HUDEP-2 (cell line): ENCODE results near the gene ZFC3H1.
A peak's percentile ranks its signal among the peaks of the same experiment; 100 is the strongest.
"Not testable (repeated sequence)": the region's sequence is repeated elsewhere in the genome, so short reads cannot be mapped to it uniquely, and the experiment has no call there.

Source experiments
- DNase-seq, 76 experiments: peaks; one replicate each; lab custom pipeline; 2025; ENCODE audit not compliant: unreplicated experiment in 76 of 76; lab: John Stamatoyannopoulos, UW

ZFC3H1 gene, protein sequence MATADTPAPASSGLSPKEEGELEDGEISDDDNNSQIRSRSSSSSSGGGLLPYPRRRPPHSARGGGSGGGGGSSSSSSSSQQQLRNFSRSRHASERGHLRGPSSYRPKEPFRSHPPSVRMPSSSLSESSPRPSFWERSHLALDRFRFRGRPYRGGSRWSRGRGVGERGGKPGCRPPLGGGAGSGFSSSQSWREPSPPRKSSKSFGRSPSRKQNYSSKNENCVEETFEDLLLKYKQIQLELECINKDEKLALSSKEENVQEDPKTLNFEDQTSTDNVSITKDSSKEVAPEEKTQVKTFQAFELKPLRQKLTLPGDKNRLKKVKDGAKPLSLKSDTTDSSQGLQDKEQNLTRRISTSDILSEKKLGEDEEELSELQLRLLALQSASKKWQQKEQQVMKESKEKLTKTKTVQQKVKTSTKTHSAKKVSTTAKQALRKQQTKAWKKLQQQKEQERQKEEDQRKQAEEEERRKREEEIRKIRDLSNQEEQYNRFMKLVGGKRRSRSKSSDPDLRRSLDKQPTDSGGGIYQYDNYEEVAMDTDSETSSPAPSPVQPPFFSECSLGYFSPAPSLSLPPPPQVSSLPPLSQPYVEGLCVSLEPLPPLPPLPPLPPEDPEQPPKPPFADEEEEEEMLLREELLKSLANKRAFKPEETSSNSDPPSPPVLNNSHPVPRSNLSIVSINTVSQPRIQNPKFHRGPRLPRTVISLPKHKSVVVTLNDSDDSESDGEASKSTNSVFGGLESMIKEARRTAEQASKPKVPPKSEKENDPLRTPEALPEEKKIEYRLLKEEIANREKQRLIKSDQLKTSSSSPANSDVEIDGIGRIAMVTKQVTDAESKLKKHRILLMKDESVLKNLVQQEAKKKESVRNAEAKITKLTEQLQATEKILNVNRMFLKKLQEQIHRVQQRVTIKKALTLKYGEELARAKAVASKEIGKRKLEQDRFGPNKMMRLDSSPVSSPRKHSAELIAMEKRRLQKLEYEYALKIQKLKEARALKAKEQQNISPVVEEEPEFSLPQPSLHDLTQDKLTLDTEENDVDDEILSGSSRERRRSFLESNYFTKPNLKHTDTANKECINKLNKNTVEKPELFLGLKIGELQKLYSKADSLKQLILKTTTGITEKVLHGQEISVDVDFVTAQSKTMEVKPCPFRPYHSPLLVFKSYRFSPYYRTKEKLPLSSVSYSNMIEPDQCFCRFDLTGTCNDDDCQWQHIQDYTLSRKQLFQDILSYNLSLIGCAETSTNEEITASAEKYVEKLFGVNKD (N-terminal part only)

DNA sequence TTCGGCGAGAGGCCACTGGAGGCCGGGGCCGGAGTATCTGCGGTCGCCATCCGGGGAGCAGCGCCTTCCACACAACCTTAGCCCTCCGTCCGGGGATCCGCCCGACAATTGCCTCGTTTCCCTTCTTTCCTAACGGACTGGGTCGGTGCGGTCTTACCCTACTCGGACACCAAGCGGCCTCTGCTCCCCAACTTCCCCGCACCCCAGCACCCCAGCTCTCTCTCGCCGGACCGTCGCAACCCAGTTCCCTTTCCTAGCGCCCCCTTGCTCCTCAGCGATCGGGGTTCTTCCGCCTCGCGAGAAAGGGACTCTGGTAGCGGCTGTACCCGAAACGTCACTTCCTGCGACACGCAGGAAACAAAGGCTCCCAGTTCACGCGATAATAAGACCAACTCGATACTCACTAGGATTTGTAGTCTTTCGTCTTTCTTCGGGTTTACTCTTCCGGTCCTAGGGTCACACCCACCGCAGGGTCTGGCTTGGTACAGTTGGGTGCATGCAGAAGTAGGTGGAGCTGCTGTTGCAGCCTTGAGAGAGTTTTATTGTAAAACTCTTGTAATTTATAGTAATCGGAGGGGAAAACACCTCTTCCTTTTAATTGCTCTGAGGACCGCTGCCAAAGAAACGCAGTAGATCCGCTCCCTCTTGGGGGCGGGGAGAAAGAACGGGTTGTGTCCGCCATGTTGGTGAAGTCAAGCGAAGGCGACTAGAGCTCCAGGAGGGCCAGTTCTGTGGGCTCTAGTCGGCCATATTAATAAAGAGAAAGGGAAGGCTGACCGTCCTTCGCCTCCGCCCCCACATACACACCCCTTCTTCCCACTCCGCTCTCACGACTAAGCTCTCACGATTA, at the start of gene ZFC3H1, which contains the start of gene THAP2:
Gene ZFC3H1, minus strand, starts transcription at position 288 of the 850 bp plus-strand sequence. Its CDS starts 238 bp downstream, at position 50.
Gene THAP2, plus strand, starts transcription at position 741 of the 850 bp plus-strand sequence. CDS start 209 bp downstream, outside the sequence.
- peak in 75 of 76 experiments; percentile 65 to 97 (median 90) for DNase-seq

DNA sequence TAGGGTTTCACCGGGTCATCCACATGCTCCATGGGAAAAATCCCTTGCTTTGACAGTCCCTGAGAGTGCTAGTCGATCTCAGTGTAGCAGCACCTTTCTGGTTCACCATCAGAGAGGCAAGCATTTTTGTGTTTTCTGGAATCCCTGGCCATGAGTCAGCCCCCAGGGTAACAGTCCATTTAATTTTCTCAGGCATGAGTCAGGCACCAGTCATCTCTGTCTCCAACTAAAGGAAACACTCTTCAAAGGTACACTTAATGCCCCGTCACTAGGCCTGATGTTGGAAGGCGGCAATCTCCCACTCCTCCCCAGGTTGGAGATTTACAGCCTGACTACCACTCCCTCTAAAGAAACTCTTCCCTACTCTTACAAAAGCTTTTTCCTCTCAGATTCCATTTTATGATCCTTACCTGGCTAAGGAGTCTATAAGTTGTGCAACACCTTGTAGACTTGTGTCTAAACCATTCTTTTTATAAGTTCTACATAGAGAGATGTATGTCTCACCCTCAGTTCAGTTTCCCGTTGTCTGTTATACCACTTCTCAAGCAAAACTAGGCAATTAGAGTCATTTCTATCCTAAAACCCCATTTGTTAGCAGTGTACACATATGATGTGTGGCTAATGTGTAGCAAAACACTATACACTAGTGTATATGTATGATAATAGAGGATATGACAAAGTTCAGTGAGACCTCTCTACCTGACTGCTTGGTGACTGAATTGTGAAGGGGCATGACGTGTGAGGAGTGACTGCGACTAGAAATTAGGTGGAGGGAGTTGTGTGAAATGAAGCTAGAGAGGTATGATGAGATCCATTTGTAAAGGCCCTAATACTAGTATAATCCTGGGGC, 46.9 kb upstream of the ZFC3H1 start:
- no peak for DNase-seq

DNA sequence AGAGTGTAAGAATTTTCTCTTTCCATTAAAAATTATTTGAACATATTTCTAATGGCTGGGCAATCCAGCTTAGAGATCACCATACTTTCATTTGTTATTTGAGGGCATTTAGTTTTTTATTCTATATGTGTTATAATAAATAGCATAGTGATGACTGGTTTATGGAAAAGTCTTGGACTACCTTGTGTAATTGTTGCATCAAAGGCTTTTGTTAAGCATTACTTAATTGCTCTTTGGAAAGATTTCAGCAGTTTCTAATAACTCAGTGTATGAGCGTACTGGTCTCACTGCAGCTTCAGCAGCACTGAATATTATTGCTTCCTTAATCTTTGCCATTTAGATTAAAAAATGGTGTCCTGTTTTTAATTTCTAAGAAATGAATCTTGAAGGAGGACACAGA, 45.0 kb upstream of the ZFC3H1 start:
- no peak for DNase-seq

DNA sequence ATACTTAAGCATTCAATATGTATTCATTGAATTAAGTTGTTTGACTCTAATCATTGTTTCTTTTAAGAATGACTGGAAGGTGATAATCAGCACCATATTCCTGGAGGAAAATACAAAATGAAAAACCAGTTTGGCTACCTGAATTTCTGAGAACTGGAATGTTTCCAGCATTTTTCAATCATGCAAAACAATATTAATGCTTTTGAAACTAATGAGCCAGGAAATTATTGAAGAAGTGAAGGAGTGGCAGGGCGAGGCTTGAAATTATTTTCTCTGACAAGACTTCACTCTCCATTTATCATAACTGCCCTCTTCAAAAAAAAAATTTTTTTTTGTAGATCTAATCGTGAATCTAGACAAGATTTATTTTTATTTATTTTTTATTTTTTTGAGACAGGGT, 41.3 kb upstream of the ZFC3H1 start:
- no peak for DNase-seq

DNA sequence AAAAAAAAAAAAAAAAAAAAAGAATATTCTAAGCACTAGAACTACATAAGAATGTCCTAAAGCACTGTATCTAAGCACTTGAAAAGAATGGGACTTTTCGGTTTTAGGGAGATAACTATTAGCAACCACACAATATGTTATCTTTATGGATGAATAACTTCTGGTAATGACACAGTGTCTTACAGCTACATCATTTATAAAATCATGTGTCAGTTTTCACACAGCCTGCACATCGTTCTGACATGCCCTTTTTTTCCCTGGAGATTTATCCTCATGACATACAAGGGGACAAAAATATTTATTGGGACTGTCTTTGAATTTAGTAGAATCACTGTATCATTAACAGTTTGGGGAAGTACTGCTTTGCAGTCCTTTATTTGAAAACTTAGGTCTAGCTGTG, 39.6 kb upstream of the ZFC3H1 start:
- DNase-seq = no peak

DNA sequence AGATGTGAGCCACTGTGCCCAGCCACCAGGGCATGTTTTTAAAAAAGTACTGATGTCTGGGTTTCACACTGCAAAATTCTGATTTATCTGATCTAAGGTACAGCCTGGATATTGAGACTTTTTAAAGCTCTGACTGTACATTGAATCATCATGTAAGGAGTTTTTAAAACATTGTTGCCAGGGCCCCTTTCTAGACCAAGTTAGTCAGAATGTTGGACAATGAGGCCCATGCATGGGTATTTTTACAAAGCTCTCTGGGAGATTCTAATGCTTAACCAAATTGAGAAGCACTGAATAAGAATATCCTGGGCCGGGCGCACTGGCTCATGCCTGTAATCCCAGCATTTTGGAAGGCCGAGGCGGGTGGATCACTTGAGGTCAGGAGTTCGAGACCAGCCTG, 38.9 kb upstream of the ZFC3H1 start:
- DNase-seq = no peak

DNA sequence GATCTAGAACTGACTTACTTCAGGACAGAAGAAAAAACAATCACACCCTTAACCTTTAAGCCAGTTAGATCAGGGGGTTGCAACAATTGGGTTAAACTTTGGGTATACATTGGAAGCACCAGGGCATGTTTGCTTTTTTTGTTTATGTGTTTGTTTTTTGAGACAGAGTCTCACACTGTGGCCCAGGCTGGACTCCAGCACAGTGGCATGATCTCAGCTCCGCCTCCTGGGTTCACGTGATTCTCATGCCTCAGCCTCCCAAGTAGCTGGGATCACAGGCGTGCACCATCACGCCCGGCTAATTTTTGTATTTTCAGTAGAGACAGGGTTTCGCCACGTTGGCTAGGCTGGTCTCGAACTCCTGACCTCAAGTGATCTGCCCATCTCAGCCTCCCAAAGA, 38.5 kb upstream of the ZFC3H1 start:
- not testable (repeated sequence) for DNase-seq

DNA sequence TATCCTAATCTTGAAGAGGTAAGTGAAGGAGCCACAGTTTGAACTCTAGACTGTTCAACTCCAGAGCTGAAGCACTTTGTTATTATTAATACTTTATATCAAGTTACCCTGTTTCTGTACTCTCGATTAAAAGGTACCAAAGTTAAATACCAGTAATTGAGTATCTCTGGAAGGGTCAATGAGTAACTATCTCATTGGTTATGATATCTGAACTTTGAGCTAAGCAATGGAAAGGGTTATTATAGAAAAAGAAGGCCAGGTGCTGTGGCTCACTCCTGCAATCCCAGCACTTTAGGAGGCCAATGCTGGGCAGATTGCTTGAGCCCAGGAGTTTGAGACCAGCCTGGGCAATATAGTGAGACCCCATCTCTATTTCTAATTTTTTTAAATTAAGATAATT, 32.1 kb upstream of the ZFC3H1 start:
- no peak for DNase-seq

DNA sequence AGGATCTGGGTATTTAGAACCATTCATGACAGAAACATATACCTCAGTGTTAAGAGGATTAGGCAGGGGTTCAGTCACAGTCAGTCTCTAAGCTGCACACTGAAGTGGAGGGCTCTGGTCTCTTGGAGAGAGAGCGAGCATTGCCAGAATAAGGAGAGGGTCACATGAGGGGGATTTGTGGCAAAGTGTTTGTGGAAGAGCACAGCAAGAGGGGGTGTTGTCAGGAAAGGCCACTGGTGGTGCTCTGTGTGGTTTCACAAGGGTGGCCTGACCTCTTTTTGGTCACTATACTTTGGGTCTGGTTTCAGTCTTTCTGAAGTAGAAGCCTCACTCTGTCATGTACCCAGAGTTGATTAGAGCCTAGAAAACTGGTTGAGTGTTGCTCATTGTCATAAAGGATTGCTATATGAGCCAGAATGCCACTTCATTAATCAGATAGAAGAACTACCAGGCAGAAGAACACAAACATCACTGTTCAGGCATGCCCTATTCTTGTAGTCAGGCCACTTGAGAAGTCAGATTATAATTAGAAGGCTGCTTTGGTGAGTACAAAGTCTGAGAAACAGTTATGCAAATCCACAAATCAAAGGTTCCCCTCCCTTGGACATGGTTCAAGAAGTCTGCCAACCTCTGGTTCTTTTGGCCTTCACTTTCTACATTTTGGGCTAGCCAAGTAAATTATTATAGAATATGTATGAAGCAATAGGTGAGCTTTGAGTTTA, 30.6 kb upstream of the ZFC3H1 start:
- DNase-seq = no peak

DNA sequence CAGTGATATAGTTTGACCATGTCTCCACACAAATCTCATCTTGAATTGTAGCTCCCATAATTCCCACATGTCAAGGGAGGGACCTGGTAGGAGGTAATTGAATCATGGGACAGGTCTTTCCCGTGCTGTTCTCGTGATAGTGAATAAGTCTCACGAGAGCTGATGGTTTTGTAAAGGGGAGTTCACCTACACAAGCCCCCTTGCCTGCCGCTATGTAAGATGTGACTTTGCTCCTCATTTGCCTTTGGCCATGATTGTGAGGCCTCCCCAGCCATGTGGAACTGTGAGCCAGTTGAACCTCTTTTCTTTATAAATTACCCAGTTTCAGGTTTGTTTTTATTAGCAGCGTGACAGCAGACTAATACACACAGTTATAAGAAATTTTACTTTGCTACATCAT, 30.0 kb upstream of the ZFC3H1 start:
- not testable (repeated sequence) for DNase-seq

DNA sequence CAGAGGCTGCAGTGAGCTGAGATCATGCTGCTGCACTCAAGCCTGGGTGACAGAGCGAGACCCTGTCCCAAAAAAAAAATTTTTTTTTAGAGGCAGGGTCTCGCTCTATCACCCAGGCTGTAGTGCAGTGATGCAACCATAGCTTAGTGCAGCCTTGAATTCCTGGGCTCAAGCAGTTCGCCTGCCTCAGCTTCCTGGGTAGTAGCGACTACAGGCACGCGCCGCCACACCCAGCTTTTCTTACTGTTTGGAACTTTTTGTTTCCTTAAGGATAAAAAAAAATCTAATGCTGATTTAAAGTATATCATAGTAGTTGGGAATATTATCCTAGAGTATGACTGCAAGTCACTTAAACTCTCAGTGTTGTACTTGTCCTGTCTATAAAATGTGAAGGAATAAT, 29.5 kb upstream of the ZFC3H1 start:
- no peak for DNase-seq

DNA sequence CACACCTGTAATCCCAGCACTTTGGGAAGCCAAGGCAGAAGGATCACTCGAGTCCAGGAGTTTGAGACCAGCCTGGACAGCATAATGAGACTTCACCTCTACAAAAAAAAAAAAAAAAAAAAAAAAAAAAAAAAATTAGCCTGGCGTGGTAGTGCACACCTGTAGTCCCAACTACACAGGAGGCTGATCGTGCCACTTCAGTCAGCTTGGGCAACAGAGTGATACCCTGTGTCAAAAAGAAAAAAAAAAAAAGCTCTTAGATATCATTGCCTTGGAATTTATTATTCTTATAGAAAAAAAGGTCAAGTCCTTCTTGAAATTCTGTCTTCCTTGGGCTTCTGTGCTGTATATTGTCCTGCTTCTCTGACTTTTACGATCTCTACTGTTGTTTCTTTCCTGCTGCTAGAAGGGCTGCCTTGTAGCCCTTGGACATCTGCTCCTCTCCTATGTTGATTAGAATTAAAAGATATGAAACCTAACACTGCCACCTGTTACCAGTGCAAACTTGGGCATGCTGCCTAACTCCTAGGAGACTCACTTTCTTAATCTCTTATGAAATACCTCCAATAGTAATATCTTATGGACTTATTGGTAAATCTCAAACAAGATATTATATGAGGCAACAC, 28.0 kb upstream of the ZFC3H1 start:
- peak in 9 of 76 experiments; percentile 2 to 23 (median 14) for DNase-seq

DNA sequence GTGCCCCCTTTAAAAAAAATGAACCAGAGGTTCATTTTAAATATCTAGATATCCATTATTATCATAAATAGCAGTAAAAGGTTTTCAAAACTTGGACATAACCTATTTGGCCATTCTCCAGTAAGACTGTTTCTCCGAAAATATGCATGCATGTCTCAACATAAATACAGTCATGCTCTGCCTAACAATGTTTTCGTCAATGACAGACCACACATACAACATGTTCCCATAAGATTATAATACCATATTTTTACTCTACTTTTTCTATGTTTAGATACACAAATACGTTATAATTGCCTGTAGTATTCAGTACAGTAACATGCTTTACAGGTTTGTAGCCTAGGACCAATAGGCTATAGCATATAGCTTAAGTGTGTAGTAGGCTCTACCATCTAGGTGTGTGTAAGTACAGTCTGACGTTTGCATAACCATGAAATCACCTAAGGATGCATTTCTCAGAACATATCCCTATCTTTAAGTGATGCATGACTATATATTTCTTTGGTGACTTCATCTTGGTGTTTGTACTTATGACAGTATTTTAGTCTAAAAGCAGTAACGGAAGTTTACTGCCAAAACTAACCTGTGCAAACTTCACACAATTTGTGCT, 25.4 kb upstream of the ZFC3H1 start:
- no peak for DNase-seq

DNA sequence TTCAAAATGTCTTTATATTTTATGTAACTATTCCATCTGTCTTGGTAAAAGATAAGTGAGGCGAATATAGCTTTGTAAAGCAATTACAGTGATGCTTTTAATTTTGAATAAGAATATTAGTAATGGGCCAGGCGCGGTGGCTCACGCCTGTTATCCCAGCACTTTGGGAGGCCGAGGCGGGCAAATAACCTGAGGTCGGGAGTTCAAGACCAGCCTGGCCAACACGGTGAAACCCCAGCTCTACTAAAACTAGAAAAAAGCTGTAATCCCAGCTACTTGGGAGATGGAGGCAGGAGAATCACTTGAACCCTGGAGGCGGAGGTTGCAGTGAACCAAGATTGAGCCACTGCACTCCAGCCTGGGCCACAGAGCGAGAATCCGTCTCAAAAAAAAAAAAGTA, 23.5 kb upstream of the ZFC3H1 start:
- DNase-seq = not testable (repeated sequence)

DNA sequence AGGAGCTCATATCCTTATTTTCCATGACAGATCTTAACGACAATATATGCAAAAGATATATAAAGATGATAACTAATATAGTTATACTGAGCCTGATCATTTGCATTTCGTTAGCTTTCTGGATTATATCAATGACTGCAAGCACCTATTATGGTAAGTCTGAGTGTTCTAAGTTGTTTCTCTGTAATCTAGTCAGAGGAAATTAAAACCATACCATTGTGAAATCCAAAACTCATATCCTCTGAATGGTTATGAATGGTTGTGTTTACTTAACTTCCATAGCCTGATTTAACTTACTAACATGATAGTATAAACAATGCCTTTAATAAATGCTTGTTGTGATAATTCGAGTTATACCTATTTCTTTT, 23.0 kb upstream of the ZFC3H1 start:
- no peak for DNase-seq

DNA sequence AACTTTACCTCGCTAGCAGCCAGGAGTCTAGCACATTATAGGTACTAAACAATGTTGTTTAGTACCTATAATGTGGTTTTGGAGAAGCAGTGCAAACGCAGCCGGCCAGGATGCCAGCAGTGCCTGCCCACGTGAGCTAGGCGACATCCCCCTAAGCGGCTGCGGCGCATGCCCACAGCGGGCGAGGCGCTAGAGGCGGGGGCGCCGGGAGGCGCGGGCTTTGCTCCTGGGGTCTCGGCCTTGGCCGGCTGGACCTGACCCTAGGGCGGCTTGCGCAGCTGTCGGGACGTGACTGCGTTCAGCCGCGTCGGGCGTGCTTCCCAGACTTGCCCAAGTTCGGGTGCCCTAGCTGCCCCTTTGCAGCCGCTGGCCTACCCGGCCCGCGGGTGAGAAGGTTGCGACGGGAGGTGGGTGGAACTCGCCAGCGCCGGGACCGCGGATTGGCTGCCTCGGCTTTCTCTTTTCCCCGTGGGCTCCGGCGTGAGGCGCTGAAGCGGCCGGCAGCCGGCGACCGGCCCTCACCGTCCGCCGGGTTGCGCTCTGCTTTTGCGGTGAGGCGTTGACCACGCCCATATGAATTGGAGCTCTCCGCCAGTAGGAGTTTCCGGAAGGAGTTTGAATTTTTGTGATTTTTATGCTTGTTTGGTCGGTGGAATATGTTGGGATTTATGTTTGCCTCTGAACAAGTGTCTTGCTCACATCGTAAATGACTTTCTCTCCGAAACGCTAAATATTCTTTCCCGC, 22.4 kb upstream of the ZFC3H1 start, which contains the start of gene TMEM19:
Gene TMEM19, plus strand, starts transcription at position 169 of the 744 bp plus-strand sequence. CDS start 599 bp downstream, outside the sequence.
- DNase-seq = peak in 75 of 76 experiments; percentile 26 to 96 (median 82)
